SKM-1 (cell line): ENCODE results near the gene LIPC.

Source experiments
- DNase-seq: peaks from one replicate; lab custom pipeline; 2025; ENCODE audit not compliant: unreplicated experiment; lab: John Stamatoyannopoulos, UW

The LIPC gene

GRCh38 chr15:58572521-58572920, 140.7 kb downstream of the LIPC start:
- no peak for DNase-seq

DNA sequence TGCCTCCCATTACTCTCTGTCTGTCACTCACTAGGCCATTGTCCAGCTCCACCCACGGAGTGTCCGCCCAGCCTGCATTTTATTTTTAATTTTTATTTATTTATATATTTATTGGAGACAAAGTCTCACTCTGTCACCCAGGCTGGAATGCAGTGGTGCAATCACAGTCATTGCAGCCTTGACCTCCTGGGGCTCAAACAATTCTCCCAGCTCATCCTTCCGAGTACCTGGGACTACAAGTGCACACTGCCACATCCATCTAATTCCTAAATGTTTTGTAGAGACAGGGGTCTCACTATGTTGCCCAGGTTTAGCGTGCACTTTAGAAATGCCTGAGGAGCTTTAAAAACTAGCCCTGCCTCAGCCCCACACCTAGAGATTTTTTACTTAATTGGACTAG, 141.5 kb downstream of the LIPC start:
- DNase-seq = no peak

DNA sequence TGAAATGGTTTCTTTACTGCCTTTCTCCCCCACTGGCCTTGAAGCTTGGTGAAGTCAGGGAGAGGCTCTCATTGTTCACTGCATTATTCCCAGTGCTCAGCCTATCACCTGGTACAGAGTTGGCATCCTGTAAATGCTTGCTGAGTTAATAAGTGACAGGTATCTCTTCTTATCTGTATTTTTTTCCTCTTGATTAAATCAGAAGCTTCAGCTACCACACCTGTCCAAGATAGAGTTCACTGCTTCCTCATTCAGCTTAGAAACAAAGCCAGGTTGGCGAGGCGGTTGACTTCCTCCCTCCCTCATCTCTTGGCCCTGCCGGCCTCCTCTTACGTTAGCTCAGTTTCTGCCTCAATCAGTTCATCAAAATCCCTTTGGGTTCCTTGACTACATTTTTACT, 142.8 kb downstream of the LIPC start:
- DNase-seq = no peak

- DNase-seq = no peak
Measured at GRCh38 chr15:58575045-58575786, 143.4 kb downstream of the LIPC start.

GRCh38 chr15:58576657-58577056, 144.9 kb downstream of the LIPC start:
- DNase-seq = no peak

DNA sequence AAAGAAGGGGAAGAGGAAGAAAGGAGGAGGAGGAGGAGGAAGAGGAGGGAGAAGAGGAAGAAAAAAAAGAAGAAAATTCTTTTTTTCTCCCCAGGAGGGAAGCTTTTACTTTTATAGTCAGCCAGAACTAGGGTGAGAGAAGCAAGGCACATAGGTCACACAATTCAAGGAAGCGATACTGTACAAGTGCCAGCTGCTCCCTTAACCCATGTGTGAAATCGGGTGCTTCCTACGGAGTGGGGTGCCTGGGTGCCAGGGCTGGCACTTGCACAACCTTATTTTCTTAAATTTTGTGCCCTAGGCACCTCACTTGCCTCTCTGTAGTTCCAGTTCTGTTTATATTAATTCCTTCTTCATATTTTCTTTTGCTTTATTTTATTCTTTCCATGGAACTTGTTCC, 150.4 kb downstream of the LIPC start:
- no peak for DNase-seq

- DNase-seq = no peak
Measured at GRCh38 chr15:58583171-58583908, 151.5 kb downstream of the LIPC start.

DNA sequence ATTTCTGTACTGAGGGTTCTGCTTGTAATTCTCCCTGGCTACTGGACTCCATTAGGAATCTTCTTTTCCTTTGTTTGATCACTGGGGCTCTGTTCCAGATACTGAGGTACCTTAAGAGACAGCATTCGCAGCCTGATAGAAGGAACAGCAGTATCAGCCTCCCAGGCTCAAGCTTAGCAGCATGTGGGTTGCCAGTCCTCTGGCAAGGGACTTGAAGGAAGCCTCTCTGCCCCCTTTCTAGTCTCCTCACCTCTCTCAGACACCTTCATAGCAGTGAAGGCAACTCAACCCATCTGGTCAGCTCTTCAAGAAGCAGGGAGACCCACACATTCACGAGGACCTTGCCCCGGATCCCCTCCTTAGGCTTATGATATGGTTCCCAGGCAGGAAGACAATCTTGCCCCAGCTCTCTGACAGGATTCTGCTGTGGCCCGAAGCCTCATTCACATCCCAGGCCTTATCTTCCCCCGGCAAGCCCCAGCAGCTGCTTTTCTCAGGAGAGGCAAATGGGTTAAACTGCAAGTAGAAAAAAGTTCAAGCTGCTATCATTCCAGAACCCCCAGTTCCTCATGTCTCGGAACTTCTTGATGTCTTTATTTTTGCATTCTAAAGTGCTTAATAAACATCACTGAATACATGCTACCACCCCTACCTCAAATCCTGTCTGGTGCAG, 153.1 kb downstream of the LIPC start:
- no peak for DNase-seq

- DNase-seq = no peak
Measured at GRCh38 chr15:58585693-58586443, 154.1 kb downstream of the LIPC start.

DNA sequence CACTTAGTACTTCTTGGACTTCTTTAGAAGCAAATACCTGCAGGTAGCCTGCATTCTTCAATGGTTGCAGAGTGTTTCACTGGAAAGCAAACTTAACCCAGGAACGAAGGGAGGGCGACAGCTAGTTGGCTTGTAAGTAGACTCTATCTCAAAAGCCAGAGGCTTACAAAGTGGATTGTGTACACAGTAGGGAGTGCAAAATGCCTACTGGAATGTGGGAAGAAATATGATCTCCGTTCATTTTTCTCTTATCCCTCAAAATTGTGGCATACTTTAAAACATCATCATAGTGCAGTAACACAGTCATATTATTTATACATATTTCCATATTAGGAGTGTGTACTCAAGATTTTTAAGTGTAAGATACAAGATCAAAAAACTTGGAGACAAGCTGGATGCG, 155.7 kb downstream of the LIPC start:
- no peak for DNase-seq

GRCh38 chr15:58588096-58588495, 156.3 kb downstream of the LIPC start:
- DNase-seq = no peak

DNA sequence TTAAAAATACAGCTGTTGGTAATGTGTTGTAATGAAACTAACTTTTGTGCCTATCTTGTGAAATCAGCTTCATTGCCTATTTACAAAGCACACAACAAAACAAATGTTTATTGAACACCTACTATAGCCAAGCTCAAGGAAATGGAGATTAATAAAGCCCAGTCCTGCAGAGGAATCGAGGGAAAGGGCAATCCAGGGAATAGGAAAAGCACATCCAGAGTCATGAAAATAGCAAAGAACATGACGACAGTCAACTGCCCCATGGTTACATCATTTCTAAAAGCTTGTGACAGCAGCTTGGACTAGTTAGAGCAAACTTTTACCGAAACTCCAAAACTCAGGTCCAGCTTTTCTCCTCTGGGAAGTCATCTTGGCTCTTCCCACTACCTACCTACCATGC, 157.3 kb downstream of the LIPC start:
- DNase-seq = no peak

DNA sequence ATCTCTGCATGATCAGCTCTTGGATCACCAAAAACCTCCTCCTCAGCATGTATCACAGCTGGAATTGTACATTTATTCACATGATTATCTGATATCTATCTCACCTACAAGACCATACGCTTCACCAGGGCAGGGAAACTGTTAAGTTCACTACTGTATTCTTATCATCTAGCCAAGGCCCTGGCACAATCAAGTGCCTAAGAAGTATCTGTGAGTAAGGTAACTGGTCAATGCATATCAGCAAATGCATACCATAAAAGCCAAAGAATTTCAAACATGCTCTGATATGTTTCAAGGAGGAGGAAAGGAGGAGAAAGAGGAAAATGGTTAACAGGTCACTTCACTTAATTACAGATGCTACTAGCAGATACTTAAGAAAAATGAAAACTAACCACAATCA, 158.4 kb downstream of the LIPC start:
- no peak for DNase-seq

- no peak for DNase-seq
Measured at GRCh38 chr15:58590926-58591325, 159.1 kb downstream of the LIPC start.

- DNase-seq = no peak
Measured at GRCh38 chr15:58593870-58594269, 162.1 kb downstream of the LIPC start.

GRCh38 chr15:58594898-58595297, 163.1 kb downstream of the LIPC start:
- no peak for DNase-seq

DNA sequence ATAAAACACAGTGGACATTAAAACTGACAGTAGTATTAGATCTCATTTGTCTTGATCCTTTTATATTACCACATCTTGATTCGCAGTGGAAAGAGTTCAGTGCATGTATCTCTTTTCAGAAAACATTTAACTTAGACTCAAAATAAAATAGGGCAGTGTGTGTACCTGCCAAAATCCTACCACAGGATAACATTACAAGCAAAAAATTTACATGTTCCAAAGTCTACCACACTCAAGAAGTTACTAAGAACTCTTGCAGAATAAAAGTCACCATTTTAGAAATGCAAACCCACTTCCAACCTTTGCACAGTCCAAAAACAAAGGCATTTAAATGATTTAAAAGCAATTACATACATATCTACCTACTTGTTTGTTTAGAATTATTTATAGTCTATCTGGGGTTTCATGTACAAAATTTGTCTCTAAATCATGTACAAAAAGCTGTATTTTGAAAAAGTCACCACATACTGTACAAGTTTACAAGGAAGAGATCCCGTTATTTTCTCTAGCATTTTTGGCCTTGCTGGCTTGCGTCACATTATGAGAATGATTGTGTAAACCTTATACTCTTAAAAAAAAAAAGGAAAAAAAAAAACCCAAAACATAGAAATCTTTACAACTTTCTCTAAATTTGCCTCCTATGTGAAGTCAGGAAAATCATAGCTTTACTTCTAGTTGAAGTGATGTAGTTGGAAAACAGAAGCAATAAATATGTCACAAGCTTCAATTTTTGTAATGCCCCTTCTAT, 163.9 kb downstream of the LIPC start:
- DNase-seq = no peak

DNA sequence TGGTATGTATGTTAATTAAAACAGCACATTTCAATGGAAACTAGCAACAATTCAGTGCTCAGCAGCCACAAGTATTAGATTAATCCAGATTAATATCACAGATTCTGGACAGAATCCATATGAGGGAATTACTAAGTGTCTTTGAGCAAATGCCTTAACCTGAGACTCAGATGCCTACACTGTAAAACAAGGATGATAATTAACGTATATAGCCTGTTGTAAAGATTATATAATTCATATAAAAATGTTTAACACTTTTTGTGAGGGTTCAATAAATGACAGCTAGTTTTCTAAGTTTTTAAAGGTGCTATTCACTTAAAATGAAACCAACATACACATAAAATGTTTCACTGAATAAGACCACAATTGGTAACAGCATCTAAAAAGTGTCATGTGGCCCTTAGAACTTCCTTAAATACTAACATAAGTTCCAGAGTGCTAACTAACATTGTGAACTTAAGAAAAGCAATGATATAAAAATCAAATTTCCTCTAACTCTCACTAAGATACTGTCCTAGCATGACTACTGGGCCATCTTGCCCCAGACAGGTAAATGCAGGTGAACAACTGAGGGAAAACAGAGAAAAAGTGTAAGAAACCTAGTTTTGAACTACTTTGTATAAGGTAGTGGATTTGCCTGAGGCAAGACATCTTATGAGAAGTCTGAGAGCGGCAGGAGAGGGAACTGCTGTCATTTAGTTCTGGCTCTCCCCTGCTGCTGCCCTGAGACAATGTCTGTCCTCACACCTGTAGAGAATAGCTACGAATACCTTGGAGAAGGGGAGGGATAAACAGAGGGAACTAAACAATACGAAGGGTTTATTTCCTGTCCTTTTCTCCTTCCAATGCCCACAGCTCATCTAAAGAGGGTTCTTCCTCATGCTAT, 166.4 kb downstream of the LIPC start:
- no peak for DNase-seq

DNA sequence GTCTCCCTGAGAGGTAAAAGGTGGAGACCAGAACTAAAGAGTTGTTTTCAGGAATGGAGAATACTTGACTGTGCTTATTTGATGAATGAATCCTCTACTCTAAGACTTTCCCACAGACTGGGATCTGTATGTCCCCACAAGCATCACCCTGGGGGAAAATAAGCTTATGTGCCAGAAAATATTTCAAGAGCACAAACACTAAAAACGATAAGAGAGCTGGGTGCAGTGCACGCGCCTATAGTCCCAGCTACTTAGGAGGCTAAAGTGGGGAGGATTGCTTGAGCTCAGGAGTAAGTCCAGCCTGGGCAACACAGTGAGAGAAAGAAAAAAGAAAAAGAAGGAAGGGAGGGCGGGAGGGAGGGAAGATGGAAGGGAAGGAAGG, 167.0 kb downstream of the LIPC start:
- DNase-seq = no peak

DNA sequence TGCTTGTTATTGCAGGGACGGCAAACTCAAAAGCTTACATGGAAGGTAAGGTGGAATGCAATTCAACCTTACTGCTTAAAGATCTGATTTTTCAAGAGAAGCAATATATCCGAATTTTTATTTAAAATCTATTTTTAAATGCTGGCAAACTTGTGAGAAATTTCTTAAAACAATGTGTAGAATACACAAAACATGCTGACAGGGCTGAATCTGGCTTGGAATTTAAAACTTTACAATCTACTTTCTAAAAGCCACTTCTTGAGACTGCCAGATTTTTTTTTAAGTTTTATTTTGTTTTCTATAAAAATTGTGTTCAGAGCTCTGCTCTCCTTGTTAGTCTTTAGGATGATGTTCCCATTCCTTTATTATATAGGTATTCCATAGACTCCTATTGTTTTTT, 171.0 kb downstream of the LIPC start:
- no peak for DNase-seq
